Ammon's horn (tissue), 1 donor: Measurements from ENCODE around the gene AP1S2.

Experiments
- DNase-seq: peaks from one replicate; pipeline ENCODE4 v3.0.0-alpha.2; 2016; ENCODE audit warnings: low spot score

Gene AP1S2

GRCh38 chrX:15812192-15812938, 42.2 kb downstream of the AP1S2 start:
- DNase-seq: no peak

DNA sequence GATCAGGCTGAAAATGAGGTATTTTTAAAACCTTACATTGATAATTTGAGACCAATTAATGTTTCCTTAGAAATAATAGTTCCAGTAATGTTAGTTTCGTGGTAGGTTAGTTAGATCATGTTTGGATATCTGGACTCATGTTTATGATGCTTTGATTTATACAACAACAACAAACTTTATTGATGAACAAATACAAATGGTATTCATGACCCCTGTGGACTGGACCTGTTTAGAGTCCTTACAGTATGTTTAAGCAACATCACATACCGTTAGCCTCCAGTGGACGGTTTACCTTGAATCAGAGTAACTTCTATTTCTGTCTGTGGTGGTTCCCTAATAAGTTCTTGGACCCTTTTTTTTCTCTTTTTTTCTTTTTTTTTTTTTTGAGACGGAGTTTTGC, 46.4 kb downstream of the AP1S2 start:
- DNase-seq: no peak

GRCh38 chrX:15804563-15804962, 50.0 kb downstream of the AP1S2 start:
- no peak for DNase-seq

DNA sequence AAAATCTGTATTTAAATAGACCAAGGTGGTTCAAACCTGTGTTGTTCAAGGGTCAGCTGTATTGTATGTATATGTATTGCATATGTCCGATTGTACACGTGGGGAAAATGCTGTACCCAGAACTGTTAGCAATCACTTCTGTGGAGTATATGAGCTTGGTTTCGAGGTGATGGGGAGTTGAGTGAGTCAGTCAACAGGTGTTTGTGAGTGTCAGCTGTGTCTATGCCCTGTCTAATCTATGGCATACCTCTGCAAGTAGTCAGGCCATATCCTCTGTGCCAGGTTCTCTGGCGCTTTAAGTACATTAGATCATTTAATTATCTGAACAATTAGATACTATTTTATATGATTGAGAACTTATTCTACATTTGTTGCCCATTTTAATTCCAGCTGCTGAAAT, 56.9 kb downstream of the AP1S2 start:
- DNase-seq: no peak

DNA sequence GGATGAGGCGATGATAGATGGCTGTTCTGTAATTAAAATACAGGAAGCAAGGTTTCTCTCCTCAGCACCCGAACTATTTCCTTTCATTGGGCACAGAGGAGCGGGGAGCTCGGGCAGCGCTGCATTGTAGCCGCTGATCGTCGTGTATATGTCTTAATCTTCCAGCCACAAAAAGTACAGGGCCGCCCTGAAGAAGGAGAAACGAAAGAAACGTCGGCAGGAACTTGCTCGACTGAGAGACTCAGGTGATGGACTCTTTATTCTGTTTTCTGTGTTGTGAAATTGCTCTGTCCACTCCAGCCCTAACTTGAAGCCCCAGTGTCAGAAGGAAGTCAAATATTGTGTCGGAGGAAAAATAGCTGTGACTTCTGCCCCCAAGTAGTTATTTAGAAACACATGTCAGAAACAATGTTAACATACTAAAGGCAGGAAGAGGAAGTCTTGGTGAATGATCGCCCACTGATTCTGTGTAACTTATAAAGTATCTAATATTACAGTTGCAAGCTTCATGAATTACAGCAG, 63.8 kb downstream of the AP1S2 start:
- DNase-seq: peak; percentile 4

- DNase-seq: peak; percentile 87
Measured at GRCh38 chrX:15789979-15790768, 64.4 kb downstream of the AP1S2 start, which contains the start of gene ZRSR2. TSS of gene ZRSR2 (plus strand) at chrX:15790484. CDS start at chrX:15790496, 12 bp downstream.

DNA sequence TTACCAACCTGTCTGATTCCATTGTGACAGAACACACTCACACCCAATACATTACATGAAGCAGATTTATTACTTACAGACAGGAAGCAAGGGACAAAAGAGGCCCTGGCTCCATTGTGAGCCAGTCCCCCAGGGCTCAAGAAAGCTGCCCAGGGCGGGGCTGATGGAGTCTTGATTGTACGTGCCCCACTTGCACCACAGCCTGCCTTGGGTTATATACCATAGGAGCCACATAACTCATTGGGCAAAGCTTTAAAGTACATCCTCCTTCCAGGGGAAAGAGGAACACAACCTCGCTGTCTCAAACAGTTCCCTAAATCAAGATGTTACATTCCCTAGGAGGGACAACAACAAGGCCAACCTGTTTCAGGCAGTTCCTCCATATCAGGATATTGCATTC, 67.7 kb downstream of the AP1S2 start:
- DNase-seq: no peak

- DNase-seq: no peak
Measured at GRCh38 chrX:15785176-15785750, 69.3 kb downstream of the AP1S2 start.

GRCh38 chrX:15781961-15782699, 72.5 kb downstream of the AP1S2 start:
- no peak for DNase-seq
